HG02943 (cell line): Measurements from ENCODE around the gene DCP2.
A peak's percentile ranks its signal among the peaks of the same experiment; 100 is the strongest.

Experiments
- ATAC-seq: cut with Tn5 transposase; IDR thresholded peaks from one replicate; pipeline ENCODE4 v1.9.1; 2021; ENCODE audit warnings: mild to moderate bottlenecking, low read depth, moderate library complexity; ENCODE audit not compliant: unreplicated experiment

Gene DCP2

GRCh38 chr5:113042491-113043243 is 66.1 kb downstream of the DCP2 start:
- ATAC-seq, result no peak

GRCh38 chr5:113043491-113043931 is 66.9 kb downstream of the DCP2 start:
- no peak for ATAC-seq

GRCh38 chr5:113044776-113045465 is 68.3 kb downstream of the DCP2 start:
- ATAC-seq, result no peak

GRCh38 chr5:113047234-113047633 is 70.6 kb downstream of the DCP2 start:
- ATAC-seq, result no peak

GRCh38 chr5:113047733-113048652 is 71.4 kb downstream of the DCP2 start:
- peak; percentile 88 for ATAC-seq

- ATAC-seq, result no peak
Observed at GRCh38 chr5:113048931-113049330, 72.3 kb downstream of the DCP2 start.

GRCh38 chr5:113050721-113051382 is 74.3 kb downstream of the DCP2 start:
- no peak for ATAC-seq

GRCh38 chr5:113052041-113052795 is 75.6 kb downstream of the DCP2 start:
- no peak for ATAC-seq

- no peak for ATAC-seq
Observed at GRCh38 chr5:113053511-113053995, 77.0 kb downstream of the DCP2 start.

- ATAC-seq, result no peak
Observed at GRCh38 chr5:113054899-113055298, 78.3 kb downstream of the DCP2 start.

- no peak for ATAC-seq
Observed at GRCh38 chr5:113056988-113057387, 80.4 kb downstream of the DCP2 start.

- no peak for ATAC-seq
Observed at GRCh38 chr5:113057557-113057984, 81.0 kb downstream of the DCP2 start.

GRCh38 chr5:113058269-113058668 is 81.7 kb downstream of the DCP2 start:
- no peak for ATAC-seq

- no peak for ATAC-seq
Observed at GRCh38 chr5:113058706-113059226, 82.2 kb downstream of the DCP2 start.

GRCh38 chr5:113059232-113060040 is 82.8 kb downstream of the DCP2 start:
- ATAC-seq, result no peak

- ATAC-seq, result no peak
Observed at GRCh38 chr5:113060408-113061025, 83.9 kb downstream of the DCP2 start.

- no peak for ATAC-seq
Observed at GRCh38 chr5:113061846-113062780, 85.5 kb downstream of the DCP2 start.
